HCT116 (cell line): ENCODE measurements around the gene ATXN2. TPM values are rescaled to one million over a fixed set of nuclear protein-coding genes. Genes with fewer than 3 reads are reported as not detected.

ENCODE experiments used
- ATAC-seq: fragments of 200-7000 bp; cut with Tn5 transposase; 2 replicates; pipeline ENCODE4 v1.9.1; 2020; ENCODE audit warnings: mild to moderate bottlenecking, moderate library complexity
- BruUV-seq: library from RNA; stranded (reverse); fragments of 400-500 nt; replicated peaks from 2 replicates; lab custom pipeline; 2021; lab: Mats Ljungman, UMichigan
- CTCF ChIA-PET: fragments of 300-600 bp; sonication (Branson Sonifier 250); formaldehyde crosslinking; loops from one replicate; lab custom pipeline; 2021; ENCODE audit warnings: antibody characterized with exemption; lab: Charles Lee
- POLR2A ChIA-PET: fragments of 300-600, 350-600 bp; sonication (Branson Sonifier 250); formaldehyde crosslinking; loops from one replicate; lab custom pipeline; 2021; ENCODE audit warnings: antibody characterized with exemption; lab: Charles Lee
- RAD21 ChIA-PET, 2 experiments: fragments of 300-600 bp; sonication (Branson Sonifier 250); formaldehyde crosslinking; loops; one replicate each; lab custom pipeline; 2023; ENCODE audit warnings: low total read pairs in 2 of 2; ENCODE audit not compliant: uncharacterized antibody in 2 of 2, unreplicated experiment in 2 of 2, low non-redundant PET in 1 of 2; lab: Charles Lee
- DNase-seq: peaks from one replicate; pipeline ENCODE4 v3.0.0-alpha.2; 2010; ENCODE audit warnings: low read depth, low spot score
- H2AFZ ChIP-seq: fragments of 200-600 bp; shearing (Covaris generic), sonication (generic); 2 replicates; pipeline ENCODE4 v1.6.1; 2017; ENCODE audit warnings: low read depth, mixed run types, mixed read lengths, antibody characterized with exemption, low read length; ENCODE audit not compliant: poor library complexity, severe bottlenecking
- H3K27ac ChIP-seq: 2 replicates; pipeline ENCODE4 v1.5.1; 2012; ENCODE audit warnings: low read depth, low read length
- H3K27me3 ChIP-seq: fragments of 200-600 bp; sonication (generic); 2 replicates; pipeline ENCODE4 v1.6.1; 2016; ENCODE audit warnings: mixed run types, low read length, mixed read lengths; ENCODE audit not compliant: insufficient read depth
- H3K36me3 ChIP-seq, 2 experiments: fragments of 200-500 bp in 1 of 2; fragments of 200-600 bp in 1 of 2; sonication (Bioruptor generic) in 1 of 2; sonication (generic) in 1 of 2; 2 replicates each; pipeline versions ENCODE4 v1.5.1 to v1.6.1; 2014 to 2016; ENCODE audit warnings: low read length in 2 of 2, inconsistent platforms in 1 of 2, mixed read lengths in 1 of 2, mixed run types in 1 of 2; ENCODE audit not compliant: insufficient read depth in 2 of 2, control insufficient read depth in 1 of 2
- H3K4me1 ChIP-seq, 2 experiments: fragments of 200-600 bp in 1 of 2; sonication (generic) in 1 of 2; 2 replicates each; pipeline versions ENCODE4 v1.5.1 to v1.6.1; 2012 to 2017; ENCODE audit warnings: low read length in 2 of 2, inconsistent platforms in 1 of 2, mild to moderate bottlenecking in 1 of 2, mixed read lengths in 1 of 2, mixed run types in 1 of 2, moderate library complexity in 1 of 2; ENCODE audit not compliant: insufficient read depth in 2 of 2, control insufficient read depth in 1 of 2
- H3K4me2 ChIP-seq: fragments of 200-600 bp; sonication (generic); 2 replicates; pipeline ENCODE4 v1.6.1; 2017; ENCODE audit warnings: mixed run types, low read length, mixed read lengths
- H3K4me3 ChIP-seq, 2 experiments: fragments of 200-600 bp in 1 of 2; sonication (generic) in 1 of 2; replicated peaks in 1 of 2; 2 replicates each; pipeline ENCODE4 v1.5.1; 2011 to 2016; ENCODE audit warnings: low read length in 2 of 2, control low read depth in 1 of 2, low read depth in 1 of 2, mild to moderate bottlenecking in 1 of 2, mixed read lengths in 1 of 2, mixed run types in 1 of 2
- H3K79me2 ChIP-seq: fragments of 200-600 bp; sonication (generic); 2 replicates; pipeline ENCODE4 v1.6.1; 2017; ENCODE audit warnings: mild to moderate bottlenecking, mixed run types, low read length, moderate library complexity, mixed read lengths; ENCODE audit not compliant: insufficient read depth
- H3K9ac ChIP-seq: fragments of 200-600 bp; sonication (generic); 2 replicates; pipeline ENCODE4 v1.6.1; 2016; ENCODE audit warnings: low read length, mixed read lengths
- H3K9me2 ChIP-seq: fragments of 200-600 bp; sonication (generic), shearing (Covaris generic); 2 replicates; pipeline ENCODE4 v1.6.1; 2017; ENCODE audit warnings: mixed run types, mild to moderate bottlenecking, moderate library complexity; ENCODE audit not compliant: insufficient read depth
- H3K9me3 ChIP-seq, 2 experiments: fragments of 200-500 bp in 1 of 2; fragments of 200-600 bp in 1 of 2; sonication (Bioruptor generic) in 1 of 2; sonication (generic) in 1 of 2; 2 replicates each; pipeline ENCODE4 v1.6.1; 2014 to 2017; ENCODE audit warnings: low read length in 2 of 2, mixed read lengths in 2 of 2, inconsistent platforms in 1 of 2, low read depth in 1 of 2, mild to moderate bottlenecking in 1 of 2, mixed run types in 1 of 2, moderate library complexity in 1 of 2; ENCODE audit not compliant: control insufficient read depth in 1 of 2, insufficient read depth in 1 of 2
- H4K20me1 ChIP-seq: fragments of 200-600 bp; sonication (generic), shearing (Covaris generic); 2 replicates; pipeline ENCODE4 v1.6.1; 2017; ENCODE audit warnings: mixed run types, mild to moderate bottlenecking, moderate library complexity; ENCODE audit not compliant: insufficient read depth
- CBX3 ChIP-seq: IDR thresholded peaks from 2 replicates; pipeline ENCODE4 v1.6.1; 2012; ENCODE audit warnings: low read depth
- CEBPB ChIP-seq: IDR thresholded peaks from 2 replicates; pipeline ENCODE4 v1.6.1; 2012; ENCODE audit warnings: low read depth
- EGR1 ChIP-seq: IDR thresholded peaks from 2 replicates; pipeline ENCODE4 v1.6.1; 2012; ENCODE audit warnings: low read depth
- ELF1 ChIP-seq: IDR thresholded peaks from 2 replicates; pipeline ENCODE4 v1.6.1; 2012; ENCODE audit warnings: low read depth, borderline replicate concordance
- EZH2 ChIP-seq: fragments of 200-600 bp; sonication (generic); IDR thresholded peaks from 2 replicates; pipeline ENCODE4 v1.6.1; 2017; ENCODE audit warnings: antibody characterized with exemption, mixed run types
- EZH2phosphoT487 ChIP-seq: fragments of 200-600 bp; IDR thresholded peaks from 2 replicates; pipeline ENCODE4 v1.6.1; 2018; ENCODE audit warnings: antibody characterized with exemption, borderline replicate concordance
- FOSL1 ChIP-seq: IDR thresholded peaks from 2 replicates; pipeline ENCODE4 v1.6.1; 2012; ENCODE audit warnings: low read depth
- JUND ChIP-seq: IDR thresholded peaks from 2 replicates; pipeline ENCODE4 v1.6.1; 2012
- POLR2A ChIP-seq: IDR thresholded peaks from 2 replicates; pipeline ENCODE4 v1.7.0; 2011; ENCODE audit warnings: borderline replicate concordance; ENCODE audit not compliant: insufficient read depth, insufficient read length; ENCODE audit errors: extremely low read depth
- POLR2AphosphoS5 ChIP-seq: IDR thresholded peaks from 2 replicates; pipeline ENCODE4 v1.6.1; 2011; ENCODE audit warnings: mild to moderate bottlenecking, low read depth, low read length, moderate library complexity
- RAD21 ChIP-seq: IDR thresholded peaks from 2 replicates; pipeline ENCODE4 v1.6.1; 2012; ENCODE audit warnings: low read depth, mild to moderate bottlenecking
- SIN3A ChIP-seq: IDR thresholded peaks from 2 replicates; pipeline ENCODE4 v1.6.1; 2012; ENCODE audit warnings: low read depth
- SRF ChIP-seq: IDR thresholded peaks from 2 replicates; pipeline ENCODE4 v1.6.1; 2012; ENCODE audit warnings: low read depth
- TCF7L2 ChIP-seq: IDR thresholded peaks from 2 replicates; pipeline ENCODE4 v1.7.0; 2011; ENCODE audit warnings: borderline replicate concordance, inconsistent platforms; ENCODE audit not compliant: insufficient read depth, insufficient read length; ENCODE audit errors: extremely low read depth
- intact Hi-C: fragments of 100-400 bp; cut with micrococcal nuclease; formaldehyde crosslinking; loops from 2 replicates; pipeline ENCODE4 v1.10.0; 2022
- total RNA-seq: library from RNA; stranded (reverse); gene quantifications from one replicate; pipeline ENCODE4 v1.2.1, GENCODE V29; 2021; ENCODE audit not compliant: unreplicated experiment
- TF ChIP-seq, protein P1 (sequence below), 3 experiments: fragments of 200-600 bp in 1 of 3; sonication (generic) in 1 of 3; IDR thresholded peaks in 2 of 3; conservative IDR thresholded peaks in 1 of 3; 2 replicates each; pipeline ENCODE4 v1.5.1; 2012 to 2017; ENCODE audit warnings: low read depth in 2 of 3, low read length in 2 of 3, antibody characterized with exemption in 1 of 3, borderline replicate concordance in 1 of 3, control low read depth in 1 of 3, mild to moderate bottlenecking in 1 of 3, mixed read lengths in 1 of 3, mixed run types in 1 of 3, moderate library complexity in 1 of 3; ENCODE audit not compliant: insufficient read depth in 1 of 3
- TF ChIP-seq, protein P2 (sequence below): IDR thresholded peaks from 2 replicates; pipeline ENCODE4 v1.6.1; 2012; ENCODE audit warnings: low read depth
- TF ChIP-seq, protein P3 (sequence below): IDR thresholded peaks from 2 replicates; pipeline ENCODE4 v1.6.1; 2012
- TF ChIP-seq, protein P4 (sequence below): IDR thresholded peaks from 2 replicates; pipeline ENCODE4 v1.6.1; 2011; ENCODE audit warnings: mild to moderate bottlenecking, low read length, moderate library complexity; ENCODE audit not compliant: insufficient replicate concordance; ENCODE audit errors: extremely low read depth

The ATXN2 gene
- total RNA-seq, 1 experiment from 2014 or later, result 72.7 TPM

DNA sequence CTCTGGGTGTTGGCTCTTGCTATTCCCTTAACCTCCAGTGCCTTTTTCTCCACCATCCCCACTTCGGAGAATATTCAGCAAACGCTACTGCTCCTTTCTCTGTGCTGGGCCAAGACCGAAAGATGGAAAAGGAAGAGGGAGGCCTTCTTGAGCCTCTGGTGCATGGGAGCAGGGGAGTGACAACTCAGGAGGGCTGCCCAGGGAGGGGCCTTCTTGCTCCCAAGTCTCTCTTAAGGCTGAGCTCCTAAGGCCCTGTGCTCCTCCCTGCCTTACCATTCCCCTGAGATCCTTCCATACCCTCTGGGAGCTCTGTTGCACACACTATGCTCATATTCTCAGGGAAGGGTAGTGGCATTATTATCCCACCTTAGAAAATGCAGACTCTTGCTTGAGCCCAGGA is 158.5 kb downstream of the ATXN2 start:
- no peak for ATAC-seq

More for the DNA sequence above, 158.5 kb downstream of the ATXN2 start:
- Histone ChIP-seq H2AFZ (no peak overlapping the region), H3K4me2 (no peak overlapping the region), H3K27me3 (no peaks in the 10 kb centered on the region), H3K4me1 (peaks cover 0 to 21% of the 10 kb centered on the region in 2 experiments; a peak in 1 of 4 replicates), H4K20me1 (no peaks in the 10 kb centered on the region), H3K36me3 (peaks cover 5 to 11% of the 10 kb centered on the region in 2 experiments; a peak in 2 of 4 replicates), H3K27ac (no peak overlapping the region), H3K79me2 (no peaks in the 10 kb centered on the region; the same call in 1 of the 2 replicates), H3K9ac (no peak overlapping the region), H3K9me2 (no peaks in the 10 kb centered on the region), H3K4me3 (no peak overlapping the region), H3K9me3 (no peaks in the 10 kb centered on the region)
- intact Hi-C loops, result no loop called here
- ChIA-PET RAD21 (no interaction called here), POLR2A (interaction anchor here (0.6 kb wide), 1 partner anchor 44 kb away, joined by 3 read pairs; no protein-coding TSS in a partner anchor), CTCF (interaction anchor here (1.1 to 1.5 kb wide), 2 partner anchors 11 to 43 kb away, joined by 4 to 7 read pairs; no protein-coding TSS in a partner anchor)
- TF ChIP-seq TCF7L2 (no peak), CBX3 (no peak), JUND (no peak), EGR1 (no peak), SRF (no peak), CEBPB (no peak), ELF1 (no peak), EZH2phosphoT487 (no peak), RAD21 (no peak), POLR2AphosphoS5 (no peak; the same call in 1 of the 2 replicates), POLR2A (no peak), FOSL1 (no peak), SIN3A (no peak), EZH2 (no peak)
- TF ChIP-seq, protein P1, sequence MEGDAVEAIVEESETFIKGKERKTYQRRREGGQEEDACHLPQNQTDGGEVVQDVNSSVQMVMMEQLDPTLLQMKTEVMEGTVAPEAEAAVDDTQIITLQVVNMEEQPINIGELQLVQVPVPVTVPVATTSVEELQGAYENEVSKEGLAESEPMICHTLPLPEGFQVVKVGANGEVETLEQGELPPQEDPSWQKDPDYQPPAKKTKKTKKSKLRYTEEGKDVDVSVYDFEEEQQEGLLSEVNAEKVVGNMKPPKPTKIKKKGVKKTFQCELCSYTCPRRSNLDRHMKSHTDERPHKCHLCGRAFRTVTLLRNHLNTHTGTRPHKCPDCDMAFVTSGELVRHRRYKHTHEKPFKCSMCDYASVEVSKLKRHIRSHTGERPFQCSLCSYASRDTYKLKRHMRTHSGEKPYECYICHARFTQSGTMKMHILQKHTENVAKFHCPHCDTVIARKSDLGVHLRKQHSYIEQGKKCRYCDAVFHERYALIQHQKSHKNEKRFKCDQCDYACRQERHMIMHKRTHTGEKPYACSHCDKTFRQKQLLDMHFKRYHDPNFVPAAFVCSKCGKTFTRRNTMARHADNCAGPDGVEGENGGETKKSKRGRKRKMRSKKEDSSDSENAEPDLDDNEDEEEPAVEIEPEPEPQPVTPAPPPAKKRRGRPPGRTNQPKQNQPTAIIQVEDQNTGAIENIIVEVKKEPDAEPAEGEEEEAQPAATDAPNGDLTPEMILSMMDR (IDR thresholded peaks at IDR 0.05 in 2 of 3, conservative IDR thresholded peaks at IDR 0.05 in 1 of 3; ENCODE audit: borderline replicate concordance in 1 of 3, insufficient read depth in 1 of 3, low read depth in 2 of 3, low read length in 2 of 3), result no peak
- TF ChIP-seq, protein P2, sequence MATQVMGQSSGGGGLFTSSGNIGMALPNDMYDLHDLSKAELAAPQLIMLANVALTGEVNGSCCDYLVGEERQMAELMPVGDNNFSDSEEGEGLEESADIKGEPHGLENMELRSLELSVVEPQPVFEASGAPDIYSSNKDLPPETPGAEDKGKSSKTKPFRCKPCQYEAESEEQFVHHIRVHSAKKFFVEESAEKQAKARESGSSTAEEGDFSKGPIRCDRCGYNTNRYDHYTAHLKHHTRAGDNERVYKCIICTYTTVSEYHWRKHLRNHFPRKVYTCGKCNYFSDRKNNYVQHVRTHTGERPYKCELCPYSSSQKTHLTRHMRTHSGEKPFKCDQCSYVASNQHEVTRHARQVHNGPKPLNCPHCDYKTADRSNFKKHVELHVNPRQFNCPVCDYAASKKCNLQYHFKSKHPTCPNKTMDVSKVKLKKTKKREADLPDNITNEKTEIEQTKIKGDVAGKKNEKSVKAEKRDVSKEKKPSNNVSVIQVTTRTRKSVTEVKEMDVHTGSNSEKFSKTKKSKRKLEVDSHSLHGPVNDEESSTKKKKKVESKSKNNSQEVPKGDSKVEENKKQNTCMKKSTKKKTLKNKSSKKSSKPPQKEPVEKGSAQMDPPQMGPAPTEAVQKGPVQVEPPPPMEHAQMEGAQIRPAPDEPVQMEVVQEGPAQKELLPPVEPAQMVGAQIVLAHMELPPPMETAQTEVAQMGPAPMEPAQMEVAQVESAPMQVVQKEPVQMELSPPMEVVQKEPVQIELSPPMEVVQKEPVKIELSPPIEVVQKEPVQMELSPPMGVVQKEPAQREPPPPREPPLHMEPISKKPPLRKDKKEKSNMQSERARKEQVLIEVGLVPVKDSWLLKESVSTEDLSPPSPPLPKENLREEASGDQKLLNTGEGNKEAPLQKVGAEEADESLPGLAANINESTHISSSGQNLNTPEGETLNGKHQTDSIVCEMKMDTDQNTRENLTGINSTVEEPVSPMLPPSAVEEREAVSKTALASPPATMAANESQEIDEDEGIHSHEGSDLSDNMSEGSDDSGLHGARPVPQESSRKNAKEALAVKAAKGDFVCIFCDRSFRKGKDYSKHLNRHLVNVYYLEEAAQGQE, result no peak
- TF ChIP-seq, protein P3, sequence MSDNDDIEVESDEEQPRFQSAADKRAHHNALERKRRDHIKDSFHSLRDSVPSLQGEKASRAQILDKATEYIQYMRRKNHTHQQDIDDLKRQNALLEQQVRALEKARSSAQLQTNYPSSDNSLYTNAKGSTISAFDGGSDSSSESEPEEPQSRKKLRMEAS, result no peak
- TF ChIP-seq, protein P4, sequence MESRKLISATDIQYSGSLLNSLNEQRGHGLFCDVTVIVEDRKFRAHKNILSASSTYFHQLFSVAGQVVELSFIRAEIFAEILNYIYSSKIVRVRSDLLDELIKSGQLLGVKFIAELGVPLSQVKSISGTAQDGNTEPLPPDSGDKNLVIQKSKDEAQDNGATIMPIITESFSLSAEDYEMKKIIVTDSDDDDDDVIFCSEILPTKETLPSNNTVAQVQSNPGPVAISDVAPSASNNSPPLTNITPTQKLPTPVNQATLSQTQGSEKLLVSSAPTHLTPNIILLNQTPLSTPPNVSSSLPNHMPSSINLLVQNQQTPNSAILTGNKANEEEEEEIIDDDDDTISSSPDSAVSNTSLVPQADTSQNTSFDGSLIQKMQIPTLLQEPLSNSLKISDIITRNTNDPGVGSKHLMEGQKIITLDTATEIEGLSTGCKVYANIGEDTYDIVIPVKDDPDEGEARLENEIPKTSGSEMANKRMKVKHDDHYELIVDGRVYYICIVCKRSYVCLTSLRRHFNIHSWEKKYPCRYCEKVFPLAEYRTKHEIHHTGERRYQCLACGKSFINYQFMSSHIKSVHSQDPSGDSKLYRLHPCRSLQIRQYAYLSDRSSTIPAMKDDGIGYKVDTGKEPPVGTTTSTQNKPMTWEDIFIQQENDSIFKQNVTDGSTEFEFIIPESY, result no peak
- no TSS peak for BruUV-seq
- DNase-seq, result no peak
